GM21619 (cell line): ENCODE results near the gene PRAMEF1.
"Not testable (repeated sequence)": the region's sequence is repeated elsewhere in the genome, so short reads cannot be mapped to it uniquely, and the experiment has no call there.

Source experiments
- ATAC-seq: cut with Tn5 transposase; IDR thresholded peaks from one replicate; pipeline ENCODE4 v1.9.1; 2021; ENCODE audit not compliant: unreplicated experiment

The PRAMEF1 gene, protein sequence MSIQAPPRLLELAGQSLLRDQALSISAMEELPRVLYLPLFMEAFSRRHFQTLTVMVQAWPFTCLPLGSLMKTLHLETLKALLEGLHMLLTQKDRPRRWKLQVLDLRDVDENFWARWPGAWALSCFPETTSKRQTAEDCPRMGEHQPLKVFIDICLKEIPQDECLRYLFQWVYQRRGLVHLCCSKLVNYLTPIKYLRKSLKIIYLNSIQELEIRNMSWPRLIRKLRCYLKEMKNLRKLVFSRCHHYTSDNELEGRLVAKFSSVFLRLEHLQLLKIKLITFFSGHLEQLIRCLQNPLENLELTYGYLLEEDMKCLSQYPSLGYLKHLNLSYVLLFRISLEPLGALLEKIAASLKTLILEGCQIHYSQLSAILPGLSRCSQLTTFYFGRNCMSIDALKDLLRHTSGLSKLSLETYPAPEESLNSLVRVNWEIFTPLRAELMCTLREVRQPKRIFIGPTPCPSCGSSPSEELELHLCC

DNA sequence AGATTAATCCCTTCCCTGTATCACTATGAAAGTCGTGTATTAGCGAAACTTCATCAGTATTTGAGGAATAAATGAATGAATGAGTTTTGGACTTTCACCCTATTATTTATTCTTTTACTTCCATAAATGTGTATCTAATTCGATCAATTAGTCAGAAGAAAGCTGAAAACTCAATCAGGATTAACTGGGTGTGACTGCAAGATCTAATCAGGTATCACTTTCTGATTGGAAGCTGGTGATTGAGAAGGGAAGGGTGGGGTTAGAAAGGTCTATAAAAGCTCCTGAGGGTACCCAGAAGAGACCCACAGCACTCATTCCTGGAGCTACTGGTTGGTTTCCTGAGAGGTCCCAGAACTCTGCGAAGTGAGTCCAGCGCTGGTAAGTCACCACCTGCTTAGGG, at the start of gene PRAMEF1:
Gene PRAMEF1 (plus strand): TSS at position 301 of the 400 bp plus-strand sequence. CDS start 1,831 bp downstream, outside the sequence.
- ATAC-seq: not testable (repeated sequence)

DNA sequence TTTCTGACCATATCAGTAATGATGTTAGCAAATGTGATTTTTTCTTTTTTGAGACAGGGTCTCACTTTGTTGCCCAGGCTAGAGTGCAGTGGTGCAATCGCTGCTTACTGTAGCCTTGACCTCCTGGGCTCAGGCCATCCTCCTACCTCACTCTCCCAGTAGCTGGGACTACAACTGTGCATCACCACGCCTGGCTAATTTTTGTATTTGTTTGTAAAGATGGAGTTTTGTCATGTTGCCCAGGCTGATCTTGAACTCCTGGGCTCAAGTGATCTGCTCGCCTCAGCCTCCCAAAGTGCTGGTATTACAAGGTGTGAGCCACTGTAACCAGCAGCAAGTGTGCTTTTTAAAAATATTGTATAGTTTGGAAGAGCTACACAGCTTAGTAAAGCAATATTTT, 49.3 kb upstream of the PRAMEF1 start:
- ATAC-seq: no peak

DNA sequence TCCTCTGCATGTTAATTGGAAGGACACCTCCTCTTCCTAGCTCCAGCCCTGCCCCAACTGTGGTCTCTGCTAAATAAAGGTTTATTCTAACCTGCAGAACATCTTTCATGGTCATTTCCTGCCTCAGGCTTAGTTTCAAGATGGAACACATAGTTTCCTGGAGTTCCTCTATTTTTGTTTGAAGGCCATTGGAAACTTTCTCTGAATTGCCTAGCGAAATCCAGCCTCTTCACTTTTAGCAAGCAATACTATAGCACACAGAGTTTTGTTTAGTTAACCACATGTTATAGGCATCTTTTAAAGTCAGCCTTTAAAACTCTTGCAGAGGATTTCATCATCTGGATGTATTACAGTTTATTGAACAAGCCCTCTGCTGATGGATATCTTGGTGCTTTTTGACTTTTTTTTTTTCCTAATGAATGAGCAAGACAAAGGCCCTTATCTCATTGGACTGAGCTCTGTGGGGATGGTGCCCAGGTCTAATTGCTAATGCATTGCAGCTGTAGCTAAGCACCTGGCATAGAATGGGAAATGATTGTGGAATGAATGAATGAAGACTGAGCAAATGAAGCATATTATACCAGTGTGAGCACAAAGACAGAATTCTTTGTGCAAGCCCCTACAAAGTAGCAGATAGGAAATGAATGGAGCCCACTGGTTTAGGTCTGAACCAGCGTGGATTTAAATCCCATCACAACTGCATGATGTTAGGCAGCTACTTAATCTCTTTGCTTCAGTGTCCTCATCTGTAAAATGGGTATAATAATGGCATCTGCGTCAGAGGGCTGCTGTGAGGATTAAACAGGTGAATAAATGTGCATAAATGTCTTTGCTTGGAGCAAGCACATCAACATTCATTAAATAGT, 45.8 kb upstream of the PRAMEF1 start:
- ATAC-seq: no peak

DNA sequence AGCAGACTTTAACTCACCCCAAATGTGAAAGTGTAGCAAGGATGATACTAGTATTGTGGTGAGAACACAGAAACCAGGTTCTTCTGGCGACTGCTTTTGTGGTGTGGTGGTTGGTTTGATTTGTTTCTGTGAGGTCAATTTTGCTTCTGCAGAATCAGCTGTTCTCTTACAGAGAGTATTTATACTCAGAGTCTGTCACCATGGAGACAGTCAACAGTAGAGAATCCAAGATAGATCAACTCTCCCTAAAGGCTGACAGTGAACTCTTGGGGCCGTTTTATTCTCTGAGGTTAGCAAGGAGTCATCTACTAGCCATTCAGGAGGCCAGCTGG, 45.2 kb upstream of the PRAMEF1 start, which contains the start of gene CFAP107:
Gene CFAP107 (plus strand): TSS at position 209 of the 332 bp plus-strand sequence. CDS start 231 bp downstream, outside the sequence.
- ATAC-seq: no peak

DNA sequence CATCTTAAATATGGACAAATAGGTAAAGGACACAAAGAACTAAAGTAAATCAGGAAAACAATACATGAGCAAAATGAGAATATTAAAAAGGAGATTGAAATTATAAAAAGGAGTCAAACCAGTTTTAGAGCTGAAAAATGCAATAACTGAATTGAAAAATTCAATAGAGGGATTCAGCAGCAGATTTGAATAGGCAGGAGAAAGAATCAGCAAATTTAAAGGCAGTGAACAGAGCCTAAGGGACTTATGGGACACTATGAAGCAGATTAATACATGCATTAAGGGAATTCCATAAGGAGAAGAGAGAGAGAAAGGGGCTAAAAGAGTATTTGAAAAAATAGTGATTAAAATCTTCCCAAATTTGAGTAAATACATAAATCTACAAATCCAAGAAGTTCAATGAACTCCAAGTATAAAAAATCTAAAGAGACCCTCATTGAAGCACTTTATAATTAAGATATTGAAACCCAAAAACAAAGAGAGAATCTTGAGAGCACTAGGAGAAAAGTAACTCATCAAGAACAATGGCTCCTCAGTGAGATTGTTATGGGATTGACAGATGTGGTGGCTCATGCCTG, 42.3 kb upstream of the PRAMEF1 start:
- no peak for ATAC-seq

DNA sequence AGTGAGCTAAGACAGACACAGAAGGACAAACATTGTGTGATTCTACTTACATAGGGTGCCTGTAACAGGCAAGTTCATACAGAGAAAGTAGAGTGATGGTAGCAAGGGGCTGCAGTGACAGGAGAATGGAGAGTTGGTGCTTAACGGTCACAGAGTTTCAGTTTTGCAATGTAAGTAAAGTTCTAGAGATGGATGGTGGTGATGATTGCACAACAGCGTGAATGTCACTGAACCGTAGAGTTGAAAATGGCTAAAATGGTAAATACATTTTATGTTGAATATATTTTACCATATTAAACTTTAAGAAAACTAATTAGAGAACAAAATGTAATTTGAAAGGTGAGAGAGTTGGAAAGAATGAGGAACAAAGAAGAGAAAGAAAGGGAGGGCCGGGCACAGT, 36.5 kb upstream of the PRAMEF1 start:
- no peak for ATAC-seq

DNA sequence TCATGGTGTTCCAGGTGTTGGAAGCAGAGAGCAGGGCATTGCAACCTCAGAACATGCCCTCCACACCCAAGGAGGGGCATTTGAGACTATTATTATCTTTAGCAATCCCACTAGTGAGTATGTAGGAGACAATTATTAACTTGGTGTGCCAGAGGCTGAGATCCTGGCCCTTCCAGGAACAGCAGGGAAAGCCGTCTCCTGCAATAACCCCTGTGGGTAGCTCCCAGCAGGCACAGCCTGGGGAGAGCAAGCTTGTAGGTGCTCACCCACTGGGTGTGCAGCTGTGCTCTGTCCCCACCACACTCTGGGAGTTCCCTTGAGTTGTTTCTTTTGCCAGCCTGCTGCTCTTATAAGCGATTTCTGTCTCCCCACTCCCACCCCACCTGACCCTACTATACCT, 34.9 kb upstream of the PRAMEF1 start:
- no peak for ATAC-seq

DNA sequence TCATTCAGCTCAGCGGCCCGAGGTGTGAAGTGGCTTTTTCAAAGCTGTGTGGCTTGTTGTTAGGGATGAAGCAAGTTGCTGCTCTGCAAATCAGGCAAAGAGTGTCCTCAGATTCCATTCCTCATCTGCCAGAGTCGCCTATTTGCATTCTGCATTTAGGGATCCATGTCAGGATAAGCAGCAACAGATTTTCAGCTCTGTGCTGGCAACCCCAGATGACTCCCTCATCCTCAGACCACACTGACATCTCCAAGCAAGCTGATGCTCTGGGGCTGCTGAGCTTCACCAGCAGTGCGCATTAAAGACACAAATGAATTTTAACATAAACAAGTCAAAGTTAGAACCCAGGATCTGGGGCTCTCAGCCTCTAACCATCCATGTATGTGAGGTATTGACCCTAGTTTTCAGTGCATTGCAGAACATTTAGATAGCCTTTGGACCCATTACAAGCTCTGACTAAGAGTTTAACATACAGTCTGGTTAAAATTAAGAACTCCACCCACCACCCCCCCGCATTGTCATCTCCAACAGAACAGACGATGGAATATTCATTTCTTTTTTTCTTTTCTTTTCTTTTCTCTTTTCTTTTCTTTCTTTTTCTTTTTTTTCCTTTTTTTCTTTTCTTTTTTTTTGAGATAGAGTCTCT, 34.3 kb upstream of the PRAMEF1 start:
- ATAC-seq: no peak

DNA sequence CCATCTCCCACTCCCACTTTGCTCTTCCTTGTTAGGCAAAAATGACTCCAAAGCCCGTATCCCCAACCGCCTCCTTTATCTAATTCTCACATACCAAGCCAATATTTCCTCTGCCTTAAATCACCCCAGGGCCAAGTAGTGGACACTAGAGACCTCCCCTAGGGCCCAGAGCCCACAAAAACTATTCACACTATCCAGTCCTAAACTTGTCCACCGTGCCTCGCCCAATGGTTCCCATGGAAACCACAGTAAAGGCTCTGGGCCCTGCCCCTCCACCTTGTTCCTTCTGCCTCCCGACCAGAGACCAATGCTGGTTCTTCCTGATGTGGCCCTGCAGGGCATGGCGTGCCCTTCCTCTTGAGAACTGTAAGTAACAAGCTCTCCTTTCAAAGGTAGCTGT, 33.4 kb upstream of the PRAMEF1 start:
- ATAC-seq: no peak

DNA sequence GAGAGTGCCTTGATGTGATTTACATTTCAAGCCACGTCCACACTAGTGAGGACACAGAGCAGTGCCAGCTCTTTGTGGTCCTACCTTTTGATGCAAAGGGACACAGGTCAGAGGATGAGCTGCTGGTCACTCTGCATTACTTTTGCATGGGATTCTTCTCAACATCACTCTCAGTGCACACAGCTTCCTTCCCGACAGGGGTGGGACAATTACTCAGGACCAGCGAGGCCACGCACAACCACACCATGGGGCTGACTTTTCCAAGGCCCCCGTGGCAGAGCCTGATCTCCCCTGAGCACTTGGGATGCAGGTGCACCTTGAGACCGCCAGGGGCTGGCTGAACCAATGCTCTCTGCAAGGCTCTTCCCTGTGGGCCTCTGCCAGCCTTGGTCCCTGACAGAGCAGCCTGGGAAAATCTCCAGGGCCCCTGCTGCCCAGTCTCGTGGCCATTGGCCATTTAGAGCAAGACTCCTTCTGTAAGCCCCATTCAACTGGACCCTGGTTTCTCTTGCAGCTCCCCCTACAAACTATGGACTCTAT, 30.9 kb upstream of the PRAMEF1 start:
- ATAC-seq: no peak

DNA sequence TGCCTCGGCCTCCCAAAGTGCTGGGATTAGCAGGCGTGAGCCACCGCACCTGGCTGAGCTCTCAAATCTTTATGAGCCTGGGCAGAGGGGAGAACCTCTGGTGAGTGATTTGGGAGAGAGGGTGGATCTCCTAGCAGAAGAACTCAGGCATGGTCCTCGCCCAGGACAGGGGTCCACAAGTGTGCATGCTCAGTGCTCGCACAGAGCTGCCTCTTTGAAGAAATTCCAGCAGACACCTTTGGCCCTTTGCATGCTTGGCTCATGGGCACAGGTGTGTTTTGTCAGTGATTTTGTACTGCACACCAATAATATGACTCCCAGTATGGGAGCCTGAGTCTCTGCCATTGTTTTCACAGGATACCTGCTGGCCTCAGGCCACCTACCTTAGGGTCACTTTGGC, 29.4 kb upstream of the PRAMEF1 start:
- ATAC-seq: no peak

DNA sequence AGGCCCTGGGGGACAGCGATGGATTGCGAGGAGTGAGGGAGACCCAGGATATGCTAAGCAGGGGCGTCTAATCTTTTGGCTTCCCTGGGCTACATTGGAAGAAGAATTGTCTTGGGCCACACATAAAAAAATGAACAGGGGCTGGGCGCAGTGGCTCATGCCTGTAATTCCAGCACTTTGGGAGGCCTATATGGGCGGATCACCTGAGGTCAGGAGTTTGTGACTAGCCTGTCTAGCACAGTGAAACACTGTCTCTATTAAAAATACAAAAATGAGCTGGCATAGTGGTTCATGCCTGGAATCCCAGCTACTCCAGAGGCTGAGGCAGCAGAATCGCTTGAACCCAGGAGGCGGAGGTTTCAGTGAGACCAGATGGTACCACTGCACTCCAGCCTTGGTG, 28.4 kb upstream of the PRAMEF1 start:
- no peak for ATAC-seq

DNA sequence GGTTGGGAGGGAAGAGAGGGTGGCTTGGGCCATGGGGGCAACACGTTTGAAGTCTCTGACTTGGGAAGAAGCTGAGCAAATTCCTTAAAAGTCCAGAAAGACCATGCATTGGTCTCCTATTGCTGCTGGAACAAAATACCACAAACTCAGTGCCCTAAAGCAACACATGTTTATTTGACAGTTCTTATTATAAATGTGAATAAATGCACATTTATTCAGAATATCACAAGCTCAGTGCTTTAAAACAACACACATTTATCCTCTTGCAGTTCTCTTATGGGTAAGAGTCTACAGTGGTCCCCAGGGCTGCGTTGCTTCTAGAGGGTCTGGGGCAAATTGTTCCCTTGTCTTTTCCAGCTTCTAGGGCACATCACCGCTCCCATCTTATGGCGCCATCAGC, 27.7 kb upstream of the PRAMEF1 start:
- ATAC-seq: no peak

DNA sequence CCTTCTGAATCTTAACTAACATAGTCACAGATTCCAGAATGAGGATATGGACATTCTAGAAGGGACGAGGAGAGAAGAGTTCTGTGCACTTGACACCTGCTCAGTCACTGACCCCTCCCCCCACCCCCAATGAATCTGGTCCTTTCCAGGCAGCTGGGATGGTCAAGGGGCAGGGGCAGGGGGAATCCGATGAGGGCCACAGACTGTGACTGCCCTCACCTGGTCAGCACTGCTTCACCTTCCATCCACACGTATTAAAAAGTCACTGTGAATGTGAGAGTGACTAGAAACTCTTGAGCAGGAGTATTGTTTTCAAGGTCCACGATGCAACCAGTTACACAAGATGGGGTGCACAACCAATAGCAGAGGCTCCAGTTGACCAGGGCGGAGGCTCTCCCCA, 27.2 kb upstream of the PRAMEF1 start:
- no peak for ATAC-seq

DNA sequence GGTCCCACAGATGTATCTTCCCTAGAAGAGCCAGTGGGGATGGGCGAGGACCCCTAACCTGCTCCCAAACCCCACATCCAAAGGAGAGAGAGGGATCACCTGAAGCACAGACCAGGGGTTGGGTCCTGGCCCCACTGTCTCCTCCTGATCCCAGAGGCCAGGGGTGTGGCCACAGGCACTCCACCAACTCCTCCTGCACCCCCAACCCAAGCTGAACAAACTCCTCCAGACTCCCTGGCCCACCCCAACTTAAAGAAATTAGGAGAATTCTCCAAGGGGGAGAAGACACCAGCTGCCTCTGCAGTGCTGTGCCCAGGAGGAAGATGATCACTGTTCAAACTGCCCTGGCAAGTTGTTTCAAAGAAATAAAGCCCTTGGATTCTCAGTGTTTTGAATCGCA, 22.2 kb upstream of the PRAMEF1 start:
- ATAC-seq: no peak

DNA sequence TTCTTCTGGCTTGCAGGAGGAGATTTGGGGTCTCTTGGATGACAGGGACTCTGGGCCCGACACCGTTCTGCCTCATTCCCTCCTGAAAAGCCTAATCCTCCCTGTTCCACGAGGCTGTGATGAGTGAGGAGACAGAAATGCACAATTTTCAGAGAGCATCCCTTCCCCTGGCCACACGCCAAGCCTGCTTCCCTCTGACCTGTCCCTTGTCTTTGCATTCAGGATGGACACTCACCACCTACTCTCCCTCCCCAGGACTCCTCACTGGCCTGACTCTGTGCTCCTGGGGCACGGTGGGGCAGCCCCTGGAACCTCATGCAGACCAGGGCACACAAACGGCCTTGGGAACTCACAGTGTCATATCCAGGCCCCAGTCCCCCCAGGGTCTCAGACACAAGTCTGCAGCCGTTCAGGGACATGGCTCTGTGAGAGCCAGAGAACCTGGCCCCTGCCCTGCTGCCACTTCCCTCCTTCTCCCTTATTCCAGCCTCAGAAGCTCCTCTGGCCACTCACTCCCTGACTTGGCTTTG, 21.2 kb upstream of the PRAMEF1 start:
- ATAC-seq: no peak

DNA sequence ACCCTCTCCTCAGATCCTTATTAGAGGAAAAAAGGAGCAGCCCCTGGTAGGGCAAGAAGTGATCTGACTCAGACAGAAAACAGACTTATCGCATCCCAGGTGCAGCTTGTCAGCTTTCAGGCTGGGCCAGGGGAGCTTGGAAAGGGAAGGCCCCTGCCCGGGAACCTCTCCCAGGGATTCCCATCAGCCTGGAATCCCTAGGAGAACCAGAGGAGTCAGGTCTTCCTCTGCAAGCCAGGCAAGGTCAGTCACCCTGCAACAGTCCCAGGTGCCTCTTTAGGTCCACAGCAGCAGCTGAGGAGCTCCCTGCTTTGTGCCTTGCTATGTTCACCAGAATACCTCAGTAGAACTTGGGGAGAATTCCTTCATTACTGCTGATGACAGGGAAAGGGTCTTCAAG, 20.6 kb upstream of the PRAMEF1 start:
- ATAC-seq: no peak

DNA sequence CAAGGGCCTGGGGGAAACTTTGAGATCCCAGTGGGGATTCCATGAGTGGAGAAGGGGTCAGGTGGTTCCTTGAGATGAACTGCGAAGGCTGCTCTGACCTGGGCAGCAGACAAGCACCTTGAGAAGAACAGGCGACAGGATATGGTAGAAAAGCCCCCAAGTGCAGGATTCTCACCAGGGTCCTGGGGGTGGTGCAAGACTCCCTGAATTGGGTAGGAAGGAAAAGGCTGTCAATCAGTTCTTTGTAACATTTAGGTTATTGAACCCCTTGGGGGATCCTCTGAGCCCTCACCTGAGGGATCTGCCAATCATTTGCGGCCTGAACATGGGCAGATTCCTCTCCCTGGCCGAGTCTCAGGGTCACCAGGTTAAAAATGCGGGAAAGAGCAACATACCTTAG, 20.0 kb upstream of the PRAMEF1 start:
- ATAC-seq: no peak

DNA sequence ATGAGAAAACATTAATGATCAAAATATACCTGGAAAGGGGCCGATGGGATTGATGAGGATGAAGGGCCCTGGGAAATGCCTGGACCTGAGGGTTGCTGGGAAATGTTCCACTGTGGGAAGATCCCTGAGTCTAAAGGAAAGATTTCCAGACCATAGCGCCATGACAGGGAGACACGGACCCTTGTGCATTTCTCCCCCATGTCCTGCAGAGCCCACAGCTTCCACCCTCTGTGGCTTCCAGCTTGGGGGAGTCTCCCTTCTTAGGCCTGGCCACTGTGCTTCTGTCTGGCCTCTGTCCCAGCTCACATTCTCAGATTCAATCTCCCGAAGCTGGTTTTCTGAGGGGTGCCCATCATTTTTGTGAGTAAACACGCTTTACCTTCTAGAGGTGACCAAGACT, 18.7 kb upstream of the PRAMEF1 start:
- no peak for ATAC-seq

DNA sequence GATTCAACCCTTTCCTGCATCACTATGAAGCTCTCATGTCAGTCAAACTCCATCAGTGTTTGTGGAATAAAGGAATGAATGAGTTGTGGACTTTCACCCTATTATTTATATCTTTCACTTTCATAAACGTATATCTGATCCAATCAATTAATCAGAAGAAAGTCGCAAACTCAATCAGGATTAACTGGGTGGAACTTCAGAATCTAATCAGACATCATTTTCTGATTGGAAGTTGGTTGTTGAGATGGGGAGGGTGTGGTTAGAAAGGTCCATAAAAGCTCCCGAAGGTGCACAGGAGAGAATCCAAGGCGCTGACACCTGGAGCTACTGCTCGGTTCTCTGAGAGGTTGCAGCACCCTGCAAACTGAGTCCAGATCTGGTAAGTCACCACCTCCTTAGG, 17.8 kb upstream of the PRAMEF1 start, which contains the start of gene PRAMEF12:
Gene PRAMEF12 (plus strand): TSS at position 301 of the 400 bp plus-strand sequence. CDS start 1,130 bp downstream, outside the sequence.
- ATAC-seq: no peak
